ENCODE data around the gene ZNF891.

ZNF891 gene

DNA sequence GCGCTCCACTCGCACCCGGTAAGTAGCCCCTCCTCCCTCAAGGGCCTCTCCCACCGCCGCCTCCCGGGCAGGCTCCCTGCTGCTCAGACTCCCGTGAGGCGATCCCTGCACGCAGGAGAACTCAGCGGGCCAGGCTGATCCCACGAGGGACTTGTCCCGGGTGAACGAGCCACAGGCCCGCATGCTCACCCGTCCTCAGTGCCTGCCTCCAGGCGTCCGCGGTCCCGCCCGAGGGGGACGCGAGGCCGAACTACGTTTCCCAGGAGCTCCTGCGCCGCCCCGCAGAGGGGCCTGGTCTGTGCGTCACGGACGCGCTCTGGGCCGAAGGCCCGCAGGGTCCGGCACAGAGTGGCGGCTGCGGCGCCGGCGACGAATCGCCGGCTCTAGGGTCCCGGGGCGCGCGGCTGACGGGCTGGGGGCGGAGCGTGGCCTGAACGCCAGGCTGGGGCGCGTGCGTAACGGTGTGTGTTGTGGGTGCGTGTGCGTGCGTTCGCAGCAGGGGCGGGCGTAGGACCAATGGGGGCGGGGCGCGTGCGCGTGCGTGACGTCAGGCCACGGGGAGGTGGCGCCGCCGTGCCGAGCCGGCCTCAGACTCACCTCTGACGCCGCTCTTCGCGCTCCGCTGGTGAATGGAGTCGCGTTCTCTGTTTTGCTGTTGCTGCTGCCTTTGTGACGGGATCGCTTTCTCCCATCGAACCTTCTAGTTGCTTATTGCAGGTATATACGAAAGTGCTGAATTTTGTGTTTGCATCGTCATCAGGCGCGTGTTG, at the start of gene ZNF891, which contains the start of gene ZNF10:
ZNF891 (minus strand) TSS at position 237 of the 770 bp plus-strand sequence. CDS start 8,356 bp downstream, outside the sequence.
ZNF10 (plus strand) TSS at position 590 of the 770 bp plus-strand sequence. CDS start 13,866 bp downstream, outside the sequence.
- peak; percentile 96 for DNase-seq

DNA sequence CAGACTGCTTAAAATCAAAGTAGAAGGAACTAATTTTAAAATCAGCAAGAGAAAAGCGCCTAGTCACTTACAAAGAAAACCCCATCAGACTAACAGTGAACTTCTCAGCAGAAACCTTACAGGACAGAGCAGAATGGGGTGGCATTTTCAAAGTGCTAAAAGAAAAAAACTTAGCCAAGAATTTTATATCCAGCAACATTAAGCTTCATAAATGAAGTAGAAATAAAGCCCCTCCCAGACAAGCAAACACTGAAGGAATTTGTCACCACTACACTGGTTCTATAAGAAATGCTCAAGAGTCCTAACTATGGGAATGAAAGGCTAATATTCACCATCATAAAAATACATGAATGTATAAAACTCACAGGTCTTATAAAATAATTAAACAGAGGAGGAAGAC, 44.8 kb upstream of the ZNF891 start:
- DNase-seq: no peak

DNA sequence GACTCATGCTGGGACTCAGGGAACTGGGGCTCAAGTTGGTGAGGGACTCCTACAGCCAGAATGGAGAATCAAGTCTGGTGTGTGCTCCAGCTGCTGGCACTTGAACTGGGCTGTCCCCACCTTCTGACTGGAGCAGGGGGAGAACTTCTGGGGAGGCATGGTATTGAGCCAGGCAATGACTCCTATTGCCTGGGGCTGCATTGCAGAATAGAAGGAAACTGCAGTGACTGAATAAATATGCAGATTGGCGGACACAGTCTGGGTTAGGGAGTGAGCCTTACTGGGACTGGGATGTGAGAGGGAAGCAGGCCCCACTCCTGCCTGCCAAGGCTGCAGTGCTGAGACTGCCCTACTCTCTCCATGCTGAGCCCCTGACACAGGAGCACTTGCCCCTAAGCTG, 42.4 kb upstream of the ZNF891 start:
- no peak for DNase-seq

DNA sequence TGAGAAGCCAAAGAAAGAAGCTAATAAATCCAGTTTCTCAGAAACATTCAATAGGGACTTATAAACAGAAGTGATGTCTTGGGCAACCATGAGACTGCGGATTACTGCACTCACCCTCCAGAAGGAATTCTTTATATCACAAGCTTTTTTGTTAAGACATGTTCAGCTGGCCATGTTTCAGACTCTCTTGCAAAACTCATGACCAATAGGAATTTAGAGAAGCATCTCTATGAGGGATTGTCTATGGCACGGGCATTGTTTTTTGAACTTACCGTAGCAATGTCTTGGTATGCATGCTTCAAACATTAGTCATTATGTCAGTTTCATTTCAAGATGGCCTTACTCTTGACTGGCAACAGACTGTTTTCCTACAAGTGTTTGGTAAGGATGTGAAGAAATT, 35.7 kb upstream of the ZNF891 start:
- DNase-seq: no peak

DNA sequence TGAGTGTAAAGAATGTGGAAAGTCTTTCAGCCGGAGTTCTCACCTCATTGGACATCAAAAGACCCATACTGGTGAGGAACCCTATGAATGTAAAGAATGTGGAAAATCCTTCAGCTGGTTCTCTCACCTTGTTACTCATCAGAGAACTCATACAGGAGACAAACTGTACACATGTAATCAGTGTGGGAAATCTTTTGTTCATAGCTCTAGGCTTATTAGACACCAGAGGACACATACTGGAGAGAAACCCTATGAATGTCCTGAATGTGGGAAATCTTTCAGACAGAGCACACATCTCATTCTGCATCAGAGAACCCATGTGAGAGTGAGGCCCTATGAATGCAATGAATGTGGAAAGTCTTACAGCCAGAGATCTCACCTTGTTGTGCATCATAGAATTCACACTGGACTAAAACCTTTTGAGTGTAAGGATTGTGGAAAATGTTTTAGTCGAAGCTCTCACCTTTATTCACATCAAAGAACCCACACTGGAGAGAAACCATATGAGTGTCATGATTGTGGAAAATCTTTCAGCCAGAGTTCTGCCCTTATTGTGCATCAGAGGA, 26.1 kb upstream of the ZNF891 start:
- no peak for DNase-seq

DNA sequence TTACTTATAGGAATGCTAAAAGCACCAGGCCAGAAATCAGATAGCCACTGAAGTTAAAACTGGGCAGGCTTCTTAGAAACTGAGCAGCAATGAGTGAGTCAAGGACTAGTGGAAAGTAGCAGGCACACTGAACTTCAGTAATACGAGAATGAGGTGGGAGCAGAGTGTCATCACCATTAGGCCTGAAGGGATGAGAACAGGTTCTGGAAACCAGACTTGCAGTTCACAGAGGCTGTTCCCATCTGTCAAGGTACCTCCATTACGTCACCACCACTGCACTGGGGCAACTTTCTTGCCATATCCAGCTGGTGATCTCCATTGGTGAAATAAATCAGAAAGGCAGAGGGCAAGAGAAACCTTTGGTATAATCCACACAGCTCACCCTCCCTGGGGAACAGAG, 15.9 kb upstream of the ZNF891 start:
- DNase-seq: no peak

DNA sequence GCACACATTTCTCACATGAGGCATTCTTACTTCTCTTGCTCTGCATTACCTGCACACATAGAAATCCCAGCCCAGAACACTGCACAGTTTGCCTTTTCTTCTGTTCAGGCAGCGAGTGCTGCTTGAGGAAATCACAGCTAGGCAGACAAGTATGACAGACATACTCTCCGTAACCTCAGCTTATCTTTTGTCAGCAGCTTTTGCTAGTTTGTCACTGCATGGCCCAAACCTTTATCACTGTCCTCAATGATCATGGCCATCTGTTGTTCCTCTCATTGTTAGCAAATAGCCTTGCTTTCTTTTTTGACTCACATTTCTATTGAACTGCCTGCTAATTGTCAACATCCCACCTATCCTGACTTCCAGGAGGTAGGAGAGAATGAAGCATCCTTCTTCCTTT, 5.7 kb upstream of the ZNF891 start:
- DNase-seq: no peak

DNA sequence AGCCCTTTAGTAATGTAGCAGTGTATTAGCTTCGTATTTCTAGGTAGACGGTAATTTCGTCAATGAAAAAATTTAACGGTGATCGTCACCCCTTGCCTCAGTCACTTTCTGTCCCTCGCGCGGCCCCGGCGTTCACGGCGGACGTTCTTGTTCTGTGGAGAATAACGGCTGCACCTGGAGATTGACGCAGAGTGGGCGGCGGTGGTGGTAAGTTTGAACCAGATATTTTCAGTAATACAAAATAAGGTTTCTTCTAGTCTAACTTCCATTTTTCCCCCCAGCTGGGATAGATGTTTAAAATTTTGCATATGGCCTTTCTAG, 694 bp upstream of the ZNF891 start:
- DNase-seq: no peak

DNA sequence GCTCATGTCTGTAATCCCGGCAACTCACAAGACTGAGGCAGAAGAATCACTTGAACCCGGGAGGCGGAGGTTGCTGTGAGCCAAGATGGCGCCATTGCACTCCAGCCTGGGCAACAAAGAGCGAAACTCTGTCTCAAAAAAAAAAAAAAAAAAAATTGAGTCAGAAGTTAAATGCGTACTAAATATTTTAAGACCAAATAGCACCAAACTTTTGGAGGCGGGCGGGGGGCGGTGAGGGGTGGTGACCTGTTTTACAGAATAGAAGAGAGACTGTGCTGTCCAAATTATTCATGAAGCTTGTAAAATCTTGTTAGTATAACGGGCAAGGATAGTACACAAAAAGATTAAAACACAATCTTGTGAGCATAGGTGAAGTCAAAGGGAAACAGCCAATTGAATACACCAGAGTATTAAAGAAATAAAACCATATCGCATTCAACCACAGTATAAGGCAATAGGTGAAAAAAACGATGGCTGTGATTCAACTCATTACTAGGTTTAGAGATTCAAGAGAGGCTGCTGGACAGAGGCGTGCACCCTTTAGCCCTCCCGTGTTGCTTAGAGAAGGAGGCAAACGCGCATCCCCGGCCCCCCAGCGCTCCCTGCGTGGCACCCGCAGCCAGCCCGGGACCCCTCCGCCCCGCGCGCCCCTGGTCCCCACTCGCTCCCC, 571 bp downstream of the ZNF891 start:
- DNase-seq: no peak

DNA sequence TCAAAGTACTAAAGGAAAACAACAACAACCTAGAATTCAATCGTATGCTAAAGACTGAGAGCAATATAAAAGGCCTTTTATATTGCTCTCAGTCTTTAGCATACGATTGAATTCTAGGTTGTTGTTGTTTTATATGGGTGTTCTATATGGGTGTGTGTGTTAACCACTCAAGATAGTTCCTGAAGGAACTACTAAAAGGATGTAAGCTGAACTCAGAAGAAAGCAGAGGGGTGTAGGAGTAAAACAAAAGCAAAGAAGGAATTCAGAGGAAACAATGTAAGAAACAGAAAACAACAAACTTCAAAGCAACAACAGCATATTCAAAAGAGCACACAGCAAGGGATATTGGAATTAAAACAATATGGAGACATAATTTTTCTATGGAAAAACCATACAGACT, 5.4 kb downstream of the ZNF891 start:
- no peak for DNase-seq

DNA sequence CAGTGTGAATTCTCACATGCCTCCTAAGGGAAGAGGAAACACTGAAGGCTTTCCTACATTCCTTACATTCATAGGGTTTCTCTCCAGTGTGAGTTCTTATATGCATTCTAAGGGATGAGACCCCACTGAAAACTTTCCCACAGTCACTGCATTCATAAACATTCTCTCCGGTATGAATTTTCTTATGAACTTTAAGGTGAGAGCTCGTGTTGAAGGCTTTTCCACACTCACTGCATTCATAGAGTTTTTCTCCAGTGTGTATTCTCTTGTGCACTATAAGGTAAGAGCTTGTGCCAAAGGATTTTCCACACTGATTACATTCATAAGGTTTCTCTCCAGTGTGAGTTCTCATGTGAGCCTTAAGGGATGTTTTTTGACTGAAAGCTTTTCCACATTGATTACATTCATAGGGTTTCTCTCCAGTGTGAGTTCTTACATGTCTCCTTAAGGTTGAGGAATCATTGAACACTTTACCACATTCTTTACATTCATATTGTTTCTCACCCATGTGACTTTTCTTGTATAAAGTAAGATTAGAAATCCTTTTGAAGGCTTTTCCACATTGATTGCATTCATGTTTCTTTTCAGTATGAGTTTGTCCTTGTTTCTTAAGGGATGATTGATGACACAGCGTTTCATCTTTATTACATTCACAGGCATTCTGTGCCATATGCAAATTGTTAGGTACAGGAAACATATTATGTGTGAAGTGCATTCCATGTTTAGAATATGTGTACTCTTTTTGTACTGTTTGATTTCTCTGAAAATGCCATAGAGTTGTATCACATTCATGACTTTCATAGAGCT, 9.5 kb downstream of the ZNF891 start:
- DNase-seq: no peak

DNA sequence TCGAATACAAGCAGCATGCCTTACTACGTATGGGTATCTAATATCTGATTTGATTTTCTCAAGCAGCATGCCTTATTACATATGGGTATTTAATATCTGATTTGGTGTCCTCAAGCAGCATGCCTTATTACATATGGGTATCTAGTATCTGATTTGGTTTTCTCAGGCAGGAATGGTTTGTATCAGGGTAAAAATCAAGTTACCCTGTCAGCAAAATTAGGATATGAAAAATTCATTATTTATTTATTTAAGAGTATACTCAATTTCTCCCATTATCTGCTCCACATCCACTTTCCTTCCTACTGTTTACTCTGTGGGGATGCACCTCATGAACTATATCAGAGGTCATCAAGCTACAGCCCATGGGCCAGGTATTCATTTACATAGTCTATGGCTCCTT, 21.9 kb downstream of the ZNF891 start:
- DNase-seq: no peak

DNA sequence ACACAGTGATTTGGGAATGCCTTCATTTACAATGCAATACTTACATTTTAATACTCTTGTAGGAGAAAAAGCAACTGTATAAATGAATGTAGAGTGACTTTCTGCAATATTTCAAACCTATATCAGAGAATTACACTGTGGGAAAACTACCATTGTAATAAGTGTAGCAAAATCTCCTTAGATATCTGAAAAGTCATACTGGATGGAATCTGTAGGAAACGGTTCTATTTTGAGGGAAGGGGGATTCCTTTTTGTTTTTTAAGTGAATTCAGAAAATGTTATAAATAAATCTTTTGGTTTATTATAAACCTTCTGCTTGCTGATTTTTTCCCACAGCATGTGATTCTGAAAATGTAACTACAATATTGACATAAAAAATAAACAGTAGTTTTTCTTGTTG, 23.0 kb downstream of the ZNF891 start:
- DNase-seq: no peak

DNA sequence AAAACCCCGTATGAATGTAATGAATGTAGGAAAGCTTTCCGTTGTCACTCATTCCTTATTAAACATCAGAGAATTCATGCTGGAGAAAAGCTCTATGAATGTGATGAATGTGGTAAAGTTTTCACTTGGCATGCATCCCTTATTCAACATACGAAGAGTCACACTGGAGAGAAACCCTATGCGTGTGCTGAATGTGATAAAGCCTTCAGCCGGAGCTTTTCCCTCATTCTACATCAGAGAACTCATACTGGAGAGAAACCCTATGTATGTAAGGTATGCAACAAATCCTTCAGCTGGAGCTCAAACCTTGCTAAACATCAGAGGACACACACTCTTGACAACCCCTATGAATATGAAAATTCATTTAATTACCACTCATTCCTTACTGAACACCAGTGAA, 23.8 kb downstream of the ZNF891 start:
- no peak for DNase-seq

DNA sequence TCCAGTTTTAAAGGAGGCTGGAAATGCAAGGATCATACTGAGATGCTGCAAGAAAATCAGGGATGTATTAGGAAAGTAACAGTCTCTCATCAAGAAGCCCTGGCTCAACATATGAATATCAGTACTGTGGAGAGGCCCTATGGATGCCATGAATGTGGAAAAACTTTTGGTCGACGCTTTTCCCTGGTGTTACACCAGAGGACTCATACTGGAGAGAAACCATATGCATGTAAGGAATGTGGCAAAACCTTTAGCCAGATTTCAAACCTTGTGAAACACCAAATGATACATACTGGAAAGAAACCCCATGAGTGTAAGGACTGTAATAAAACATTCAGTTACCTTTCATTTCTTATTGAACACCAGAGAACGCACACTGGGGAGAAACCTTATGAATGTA, 24.5 kb downstream of the ZNF891 start:
- DNase-seq: no peak

DNA sequence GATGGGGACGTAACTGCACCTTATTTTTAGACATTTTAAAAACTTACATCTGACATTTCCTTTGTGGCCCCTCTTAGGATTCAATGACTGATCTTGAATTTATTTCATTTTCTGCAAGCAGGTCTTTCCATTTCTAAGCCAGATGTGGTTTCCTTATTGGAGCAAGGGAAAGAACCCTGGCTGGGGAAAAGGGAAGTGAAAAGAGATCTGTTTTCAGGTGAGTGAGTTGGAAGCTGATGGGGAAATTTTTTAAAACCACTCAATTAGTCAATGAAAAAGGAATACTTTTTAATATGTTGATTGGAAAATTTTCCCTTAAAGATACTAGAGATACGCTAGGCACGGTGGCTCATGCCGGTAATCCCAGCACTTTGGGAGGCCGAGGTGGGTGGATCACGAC, 46.7 kb downstream of the ZNF891 start:
- no peak for DNase-seq

DNA sequence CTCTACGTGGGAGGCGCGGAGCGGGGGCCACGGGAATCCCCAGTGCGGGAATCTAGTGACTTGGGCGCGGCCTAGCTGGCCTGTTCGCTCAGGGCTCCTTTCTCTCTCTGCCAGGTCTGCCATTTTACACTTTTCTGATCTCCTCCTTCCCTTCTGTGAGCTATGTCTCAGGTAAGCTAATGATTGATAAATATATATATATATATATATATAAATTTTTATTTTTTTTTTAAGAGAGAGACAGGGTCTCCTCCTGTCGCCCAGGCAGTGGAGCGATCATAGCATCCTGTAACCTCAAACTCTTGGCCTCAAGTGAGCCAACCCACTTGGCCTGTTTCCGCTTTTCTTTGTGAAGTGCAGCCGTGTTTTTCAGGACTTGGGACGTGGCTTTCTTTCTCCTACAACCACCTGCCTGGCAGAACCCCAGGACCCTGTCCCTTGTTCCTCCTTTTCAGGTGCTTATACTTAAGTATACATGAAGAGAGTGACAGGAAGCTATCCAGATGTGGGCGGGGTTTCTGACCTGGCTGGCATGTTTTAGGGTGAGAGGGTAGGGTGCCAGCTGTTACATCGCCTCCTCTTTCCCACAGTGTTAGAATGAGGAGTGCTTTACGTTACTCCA, 48.8 kb downstream of the ZNF891 start:
- no peak for DNase-seq

DNA sequence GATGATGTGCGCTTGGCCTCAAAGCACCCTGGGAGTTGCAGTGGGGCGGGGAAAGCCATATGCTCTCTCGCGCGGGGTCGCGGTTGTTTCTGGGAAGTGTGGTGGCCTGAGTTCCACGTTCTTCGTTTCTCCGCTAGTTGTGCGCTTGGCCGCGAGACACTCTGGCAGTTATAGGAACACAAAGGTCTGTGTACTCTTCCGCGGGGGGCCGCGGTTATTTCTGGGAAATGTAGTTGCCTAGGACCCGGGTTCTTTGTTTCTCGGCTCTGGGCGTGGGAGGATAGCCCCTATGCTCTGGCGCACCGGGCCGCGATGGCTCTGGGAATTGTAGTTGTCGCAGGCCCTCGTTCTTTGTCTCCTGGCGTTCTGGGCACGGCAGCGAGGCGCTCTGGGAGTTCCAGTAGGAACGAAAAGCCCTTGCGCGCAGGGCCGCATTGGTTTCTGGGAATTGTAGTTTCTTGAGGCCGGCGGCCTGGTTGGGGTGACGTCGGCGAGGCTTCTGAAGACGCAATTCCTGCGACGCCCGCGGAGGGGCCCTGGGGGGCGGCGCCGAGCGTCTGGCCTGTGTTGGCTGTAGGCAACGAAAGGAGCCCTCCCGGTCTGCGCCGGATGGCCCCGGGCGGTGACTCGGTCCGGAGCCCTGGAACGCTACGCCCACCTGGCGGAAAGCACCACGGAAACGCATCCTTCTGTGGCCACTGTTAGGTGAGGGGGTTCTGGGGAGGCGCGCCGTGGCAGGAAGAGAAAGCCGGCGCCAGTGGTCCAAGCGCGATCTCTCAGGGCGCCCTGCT, 49.5 kb downstream of the ZNF891 start, which contains the start of gene ZNF140:
ZNF140 (plus strand) TSS at position 556 of the 791 bp plus-strand sequence. CDS start 398 bp downstream, outside the sequence.
- DNase-seq: peak; percentile 97

DNA sequence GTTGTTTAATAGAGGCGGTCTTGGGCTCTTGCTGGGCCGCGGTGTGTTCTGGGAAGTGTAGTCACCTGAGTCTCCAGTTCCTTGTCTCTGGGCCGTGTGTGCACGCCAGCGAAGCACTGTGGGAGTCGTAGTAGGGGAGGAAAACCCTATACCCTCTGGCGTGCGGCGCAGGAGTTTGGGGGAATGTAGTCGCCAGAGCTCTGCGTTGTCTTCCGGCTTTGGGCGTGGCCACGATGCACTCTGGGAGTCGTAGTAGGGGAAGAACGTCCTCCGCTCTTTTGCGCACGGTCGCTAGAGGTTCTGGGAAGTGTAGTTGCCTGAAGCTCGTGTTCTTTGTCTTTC, 50.1 kb downstream of the ZNF891 start:
- DNase-seq: peak; percentile 97

DNA sequence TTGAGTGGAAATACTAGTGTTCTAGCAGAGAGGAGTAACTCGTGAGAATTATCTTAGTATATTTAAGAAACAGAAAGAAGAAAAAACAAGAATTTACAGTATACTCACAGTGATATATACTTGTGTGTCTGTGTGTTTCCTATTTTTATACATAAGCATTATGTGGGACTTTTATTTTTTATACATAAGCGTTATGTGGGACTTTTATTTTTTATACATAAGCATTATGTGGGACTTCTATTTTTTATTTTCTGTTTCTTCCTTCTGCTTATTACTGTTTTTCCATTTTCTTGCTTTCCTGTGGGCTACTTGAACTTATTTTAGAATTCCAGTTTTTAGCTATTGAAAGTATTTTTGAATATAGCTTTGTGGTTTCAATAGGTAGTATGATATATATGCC, 56.2 kb downstream of the ZNF891 start:
- DNase-seq: no peak

DNA sequence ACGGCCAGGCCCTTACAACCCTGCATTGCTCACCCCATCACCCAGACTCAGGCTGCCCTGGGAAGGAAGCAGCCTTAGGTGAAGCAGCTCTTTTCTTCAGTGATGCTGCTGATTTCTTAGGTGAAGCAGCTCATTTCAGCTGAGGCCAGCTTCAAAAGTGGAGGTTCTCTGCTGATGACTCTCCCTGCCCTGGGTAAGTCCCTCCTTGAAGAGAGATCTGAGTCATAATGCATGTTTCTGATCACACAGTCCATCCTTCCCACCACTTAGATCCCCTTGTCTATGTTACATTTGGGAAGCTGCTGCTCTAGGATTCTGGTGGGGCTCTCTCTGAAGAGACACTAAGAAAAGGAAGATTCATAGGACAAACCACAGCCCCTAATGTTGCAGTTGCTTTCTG, 66.5 kb downstream of the ZNF891 start:
- DNase-seq: no peak

DNA sequence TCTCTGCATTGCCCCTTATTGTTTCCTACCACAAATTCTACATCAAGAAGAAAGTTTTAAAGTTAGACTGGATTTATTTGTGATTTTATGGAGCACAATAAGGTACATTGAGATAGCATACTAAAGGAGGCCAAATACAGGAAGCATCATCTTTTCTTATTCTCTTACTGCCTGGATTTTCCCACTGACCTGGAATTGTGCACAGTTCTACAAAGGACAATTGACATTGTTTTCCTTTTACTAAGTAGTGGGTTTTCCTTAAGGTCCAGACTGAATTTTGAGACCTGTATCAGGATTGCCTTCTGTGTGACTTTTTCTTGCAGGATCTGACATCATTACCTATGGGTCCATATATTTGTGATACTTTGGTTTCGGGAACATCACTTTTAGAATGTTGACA, 68.1 kb downstream of the ZNF891 start:
- DNase-seq: no peak

All from NCI-H2171 (cell line).